A673 (cell line): ENCODE data around the gene ADARB2.

Experiments
- CTCF ChIP-seq: fragments of 300-800, 200-600 bp; sonication (generic); conservative IDR thresholded peaks from 2 replicates; pipeline ENCODE4 v1.5.1; 2017; ENCODE audit warnings: low read depth, mild to moderate bottlenecking, antibody characterized with exemption, low read length, moderate library complexity, mixed read lengths
- EZH2 ChIP-seq: fragments of 200-600 bp; sonication (generic); IDR thresholded peaks from 2 replicates; pipeline ENCODE4 v1.6.1; 2017; ENCODE audit warnings: borderline replicate concordance, low read depth, mild to moderate bottlenecking, mixed read lengths, antibody characterized with exemption, low read length; ENCODE audit not compliant: poor library complexity, severe bottlenecking

DNA sequence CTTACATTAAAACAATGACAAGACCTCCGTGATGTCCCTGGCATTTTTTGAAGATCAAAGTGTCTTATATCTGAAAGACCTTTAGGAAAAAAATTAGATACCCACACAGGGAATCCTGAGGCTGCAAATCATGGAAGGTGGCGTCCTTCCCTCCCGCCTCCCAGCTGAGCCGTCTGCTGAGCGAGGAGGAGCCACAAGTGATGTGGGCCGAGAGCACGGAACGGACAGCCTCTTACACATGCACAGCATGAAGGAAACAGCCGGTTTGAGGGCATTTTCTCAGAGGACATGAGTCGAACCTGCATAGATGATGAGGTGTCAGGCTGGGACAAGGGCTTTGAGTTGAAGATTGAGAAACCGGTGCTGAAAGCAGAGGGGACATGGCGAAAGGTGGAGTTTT lies 163.3 kb downstream of the ADARB2 start:
- TF ChIP-seq CTCF (no peak), EZH2 (no peak)
